H1 (cell line): ENCODE results near the gene IKZF5. TPM values are rescaled to one million over a fixed set of nuclear protein-coding genes. Genes with fewer than 3 reads are reported as not detected.

Experiments used
- CTCF ChIA-PET: fragments of 300-600 bp; sonication (Branson Sonifier 250); formaldehyde crosslinking; loops from one replicate; lab custom pipeline; 2021; ENCODE audit not compliant: partially characterized antibody; lab: Charles Lee
- POLR2A ChIA-PET: fragments of 300-600 bp; sonication (Branson Sonifier 250); formaldehyde crosslinking; loops from one replicate; lab custom pipeline; 2021; ENCODE audit warnings: inconsistent platforms; ENCODE audit not compliant: partially characterized antibody; lab: Charles Lee
- DNase-seq, 2 experiments: peaks; one replicate each; pipeline versions ENCODE4 v3.0.0 to v3.0.0-alpha.2; 2010 to 2022; ENCODE audit warnings: low spot score in 2 of 2, low read depth in 1 of 2, mixed read lengths in 1 of 2
- FAIRE-seq: peaks from 2 replicates; lab custom pipeline; 2011; peaks lifted over from hg19 to GRCh38; lab: Jason Lieb, UNC
- H2AFZ ChIP-seq: 2 replicates; pipeline ENCODE4 v1.8.1; 2012; ENCODE audit warnings: low read length, inconsistent platforms
- H2AK5ac ChIP-seq: 2 replicates; pipeline ENCODE4 v1.6.1; 2013; ENCODE audit warnings: low read depth, low read length
- H2BK120ac ChIP-seq: replicated peaks from 2 replicates; pipeline ENCODE3; 2013; ENCODE audit warnings: low read depth, low read length, inconsistent platforms
- H2BK12ac ChIP-seq: 2 replicates; pipeline ENCODE4 v1.6.1; 2013; ENCODE audit warnings: low read depth, low read length
- H2BK15ac ChIP-seq: 2 replicates; pipeline ENCODE4 v1.6.1; 2013; ENCODE audit warnings: low read length
- H2BK20ac ChIP-seq: 2 replicates; pipeline ENCODE4 v1.6.1; 2013; ENCODE audit warnings: low read length
- H2BK5ac ChIP-seq: 2 replicates; pipeline ENCODE4 v1.6.1; 2013; ENCODE audit warnings: low read depth, low read length
- H3K14ac ChIP-seq: 2 replicates; pipeline ENCODE4 v1.6.1; 2013; ENCODE audit warnings: inconsistent platforms; ENCODE audit not compliant: insufficient read length
- H3K18ac ChIP-seq: 2 replicates; pipeline ENCODE4 v1.6.1; 2013; ENCODE audit warnings: low read length; ENCODE audit errors: extremely low read depth
- H3K23ac ChIP-seq: 2 replicates; pipeline ENCODE4 v1.6.1; 2013; ENCODE audit warnings: inconsistent platforms; ENCODE audit not compliant: insufficient read length
- H3K23me2 ChIP-seq: 2 replicates; pipeline ENCODE4 v1.6.1; 2013; ENCODE audit warnings: low read depth, low read length
- H3K27ac ChIP-seq: 2 replicates; pipeline ENCODE4 v1.6.1; 2011; ENCODE audit warnings: low read depth, low read length, inconsistent platforms
- H3K27me3 ChIP-seq, 4 experiments: replicated peaks in 1 of 4; 1 replicate in 1 of 4; 2 replicates in 3 of 4; pipeline versions ENCODE4 v1.6.1 to v1.8.1; 2011 to 2013; ENCODE audit warnings: low read length in 3 of 4, mild to moderate bottlenecking in 3 of 4, inconsistent platforms in 2 of 4, mixed read lengths in 2 of 4, moderate library complexity in 1 of 4; ENCODE audit not compliant: control insufficient read depth in 3 of 4, insufficient read depth in 3 of 4; ENCODE audit errors: extremely low read depth in 1 of 4
- H3K36me3 ChIP-seq, 4 experiments: 2 replicates each; pipeline versions ENCODE4 v1.6.1 to v1.8.1; 2011 to 2013; ENCODE audit warnings: mild to moderate bottlenecking in 4 of 4, low read length in 3 of 4, moderate library complexity in 2 of 4, control low read depth in 1 of 4, inconsistent platforms in 1 of 4; ENCODE audit not compliant: insufficient read depth in 4 of 4, control insufficient read depth in 2 of 4
- H3K4ac ChIP-seq: replicated peaks from 2 replicates; pipeline ENCODE3; 2013; ENCODE audit warnings: low read length, low read depth, mixed read lengths, inconsistent platforms; ENCODE audit not compliant: insufficient read length
- H3K4me1 ChIP-seq, 4 experiments: replicated peaks in 1 of 4; 1 replicate in 1 of 4; 2 replicates in 3 of 4; pipeline versions ENCODE4 v1.6.1 to v1.8.1; 2011 to 2013; ENCODE audit warnings: low read length in 3 of 4, inconsistent platforms in 2 of 4, mixed read lengths in 1 of 4; ENCODE audit not compliant: insufficient read depth in 4 of 4, control insufficient read depth in 3 of 4
- H3K4me2 ChIP-seq, 2 experiments: 2 replicates each; pipeline versions ENCODE4 v1.6.1 to v1.8.1; 2011 to 2013; ENCODE audit warnings: low read depth in 2 of 2, low read length in 2 of 2, control low read depth in 1 of 2, inconsistent platforms in 1 of 2, mild to moderate bottlenecking in 1 of 2; ENCODE audit not compliant: insufficient read depth in 1 of 2
- H3K4me3 ChIP-seq, 4 experiments: fragments of 200-600, 300-600 bp in 1 of 4; sonication (generic), shearing (Covaris generic), sonication (Bioruptor Twin) in 1 of 4; 2 replicates each; pipeline versions ENCODE4 v1.5.1 to v1.8.1; 2011 to 2016; ENCODE audit warnings: low read length in 4 of 4, low read depth in 3 of 4, control low read depth in 2 of 4, inconsistent platforms in 2 of 4, mild to moderate bottlenecking in 2 of 4, mixed read lengths in 1 of 4, moderate library complexity in 1 of 4; ENCODE audit not compliant: insufficient read depth in 2 of 4; ENCODE audit errors: extremely low read depth in 1 of 4
- H3K56ac ChIP-seq: replicated peaks from 2 replicates; pipeline ENCODE3; 2013; ENCODE audit warnings: low read depth, mild to moderate bottlenecking, mixed read lengths, low read length, inconsistent platforms; ENCODE audit not compliant: insufficient read length
- H3K79me1 ChIP-seq: 2 replicates; pipeline ENCODE4 v1.6.1; 2013; ENCODE audit warnings: low read depth, low read length, control low read depth
- H3K79me2 ChIP-seq, 2 experiments: 2 replicates each; pipeline versions ENCODE4 v1.6.1 to v1.8.1; 2012 to 2013; ENCODE audit warnings: low read length in 2 of 2, mild to moderate bottlenecking in 2 of 2, inconsistent platforms in 1 of 2; ENCODE audit not compliant: insufficient read depth in 2 of 2, control insufficient read depth in 1 of 2
- H3K9ac ChIP-seq, 4 experiments: replicated peaks in 1 of 4; 1 replicate in 1 of 4; 2 replicates in 3 of 4; pipeline versions ENCODE4 v1.6.1 to v1.8.1; 2011 to 2013; ENCODE audit warnings: low read depth in 3 of 4, low read length in 3 of 4, control low read depth in 2 of 4, mild to moderate bottlenecking in 2 of 4, moderate library complexity in 2 of 4, inconsistent platforms in 1 of 4; ENCODE audit errors: extremely low read depth in 1 of 4
- H3K9me3 ChIP-seq, 2 experiments: 2 replicates each; pipeline versions ENCODE4 v1.6.1 to v1.8.1; 2012 to 2013; ENCODE audit warnings: mild to moderate bottlenecking in 2 of 2, moderate library complexity in 2 of 2, control low read depth in 1 of 2, inconsistent platforms in 1 of 2, low read depth in 1 of 2, low read length in 1 of 2, mixed read lengths in 1 of 2; ENCODE audit not compliant: insufficient read depth in 2 of 2
- H4K20me1 ChIP-seq, 2 experiments: replicated peaks in 1 of 2; 2 replicates each; pipeline versions ENCODE3 to v1.8.1; 2011 to 2013; ENCODE audit warnings: inconsistent platforms in 2 of 2, low read length in 2 of 2, mild to moderate bottlenecking in 1 of 2; ENCODE audit not compliant: insufficient read depth in 2 of 2, control insufficient read depth in 1 of 2
- H4K5ac ChIP-seq: 2 replicates; pipeline ENCODE4 v1.6.1; 2013; ENCODE audit warnings: low read length, low read depth, mixed read lengths, inconsistent platforms; ENCODE audit not compliant: insufficient read length
- H4K8ac ChIP-seq: 2 replicates; pipeline ENCODE4 v1.8.0; 2013; ENCODE audit warnings: mild to moderate bottlenecking, moderate library complexity, low read length, inconsistent platforms; ENCODE audit not compliant: insufficient read depth; ENCODE audit errors: extremely low read depth
- H4K91ac ChIP-seq: replicated peaks from 2 replicates; pipeline ENCODE3; 2013; ENCODE audit warnings: low read length, mixed read lengths, inconsistent platforms; ENCODE audit not compliant: insufficient read length
- CBX8 ChIP-seq: fragments of 300-800, 300-1000 bp; sonication (generic); IDR thresholded peaks from 2 replicates; pipeline ENCODE4 v1.7.1; 2016; ENCODE audit warnings: low read depth, low read length, borderline replicate concordance
- CHD2 ChIP-seq: IDR thresholded peaks from 2 replicates; pipeline ENCODE4 v1.6.1; 2012; ENCODE audit warnings: low read length, improper control_type of control experiment
- GTF2F1 ChIP-seq: IDR thresholded peaks from 2 replicates; pipeline ENCODE4 v1.6.1; 2012; ENCODE audit warnings: low read depth, low read length, improper control_type of control experiment, borderline replicate concordance
- KDM4A ChIP-seq: IDR thresholded peaks from one replicate; pipeline ENCODE4 v1.7.1; 2012; ENCODE audit warnings: low read depth, mild to moderate bottlenecking, moderate library complexity, low read length, inconsistent platforms; ENCODE audit not compliant: severe bottlenecking
- PHF8 ChIP-seq: fragments of 200-600 bp; sonication (generic); conservative IDR thresholded peaks from 2 replicates; pipeline ENCODE4 v1.7.1; 2012; ENCODE audit warnings: low read depth, mild to moderate bottlenecking, inconsistent platforms, low read length, moderate library complexity
- POLR2A ChIP-seq, 2 experiments: IDR thresholded peaks; 1 replicate in 1 of 2; 2 replicates in 1 of 2; pipeline ENCODE4 v1.6.1; 2011; ENCODE audit warnings: low read depth in 2 of 2, low read length in 2 of 2, mild to moderate bottlenecking in 2 of 2; ENCODE audit errors: control extremely low read depth in 1 of 2
- RNF2 ChIP-seq: fragments of 200-900, 300-1000 bp; sonication (generic); IDR thresholded peaks from 2 replicates; pipeline ENCODE4 v1.7.1; 2016; ENCODE audit warnings: borderline replicate concordance, low read depth, mild to moderate bottlenecking, antibody characterized with exemption, low read length; ENCODE audit not compliant: poor library complexity, severe bottlenecking; ENCODE audit errors: missing control alignments
- RXRA ChIP-seq: IDR thresholded peaks from 2 replicates; pipeline ENCODE4 v1.6.1; 2011; ENCODE audit warnings: low read depth, mild to moderate bottlenecking, low read length, moderate library complexity; ENCODE audit not compliant: insufficient read depth
- SIRT6 ChIP-seq: IDR thresholded peaks from one replicate; pipeline ENCODE4 v1.7.1; 2012; ENCODE audit warnings: low read length, inconsistent platforms
- SIX5 ChIP-seq: IDR thresholded peaks from 2 replicates; pipeline ENCODE4 v1.6.1; 2011; ENCODE audit warnings: mild to moderate bottlenecking, low read depth, low read length
- SP2 ChIP-seq: IDR thresholded peaks from 2 replicates; pipeline ENCODE4 v1.6.1; 2012; ENCODE audit warnings: mild to moderate bottlenecking, low read length, inconsistent platforms
- TCF12 ChIP-seq: IDR thresholded peaks from 2 replicates; pipeline ENCODE4 v1.6.1; 2011; ENCODE audit warnings: low read depth, mild to moderate bottlenecking, low read length
- WGBS, 2 experiments: shearing (Covaris generic) in 1 of 2; methylation state at CpG; one replicate each; pipeline versions ENCODE4 v1.1.6 to v1.1.7; 2013 to 2015; ENCODE audit warnings: low lambda C conversion rate in 2 of 2, mixed read lengths in 2 of 2, inconsistent platforms in 1 of 2, low coverage in 1 of 2, missing lambda C conversion rate in 1 of 2; ENCODE audit not compliant: insufficient replicate concordance in 2 of 2, insufficient coverage in 1 of 2, insufficient read length in 1 of 2; ENCODE audit errors: extremely low coverage in 1 of 2, missing lambda C conversion rate in 1 of 2; 5-methylcytosine and 5-hydroxymethylcytosine counted together
- polyA plus RNA-seq, 7 experiments: library from polyadenylated mRNA; depleted of rRNA in 3 of 7; stranded (reverse) in 5 of 7; unstranded in 2 of 7; fragments of >200 nt in 5 of 7; fragments of 200-250 nt in 2 of 7; gene quantifications; 1 replicate in 5 of 7; 2 replicates in 1 of 7; 4 replicates in 1 of 7; pipeline versions ENCODE4 v1.2.1 to v1.2.3, GENCODE V29; 2011 to 2013; ENCODE audit warnings: missing spikeins in 2 of 7, mixed read lengths in 2 of 7
- total RNA-seq: library from RNA; stranded (reverse); fragmentation: NEBNext Ultra II Directional; extraction: Animal tissue kit (Norgen Biotek cat#: 25700); gene quantifications from 2 replicates; pipeline ENCODE4 v1.2.1, GENCODE V29; 2021
- TF ChIP-seq, protein P1 (sequence below): IDR thresholded peaks from 2 replicates; pipeline ENCODE4 v1.6.1; 2011; ENCODE audit warnings: low read length, improper control_type of control experiment

IKZF5 gene
- total and polyA plus RNA-seq, 2 of the 8 experiments (the other 6 are each of a cell fraction or from before 2014, with no cell fraction given) = 5.2 to 15.3 TPM

DNA sequence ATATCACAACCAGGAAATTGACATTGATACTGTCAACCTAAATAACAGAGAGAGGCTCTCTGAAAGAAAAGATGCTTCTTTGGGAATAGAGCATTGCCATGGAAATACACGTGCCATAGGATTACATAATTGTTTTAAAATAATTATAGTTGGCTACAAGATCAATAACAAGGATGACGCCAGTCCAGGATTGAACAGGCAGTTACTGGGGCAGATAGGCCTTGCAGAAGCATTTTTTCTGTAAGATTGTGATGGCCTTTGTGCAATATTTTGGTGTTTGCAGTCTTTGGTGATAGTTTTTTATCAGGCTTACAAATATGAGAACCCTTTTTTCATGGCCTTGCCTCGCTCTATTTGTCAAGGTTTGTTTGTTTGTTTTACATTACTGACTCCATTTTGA lies 10.7 kb upstream of the IKZF5 start:
- Histone ChIP-seq H2BK5ac (no peak overlapping the region), H2BK15ac (no peak overlapping the region), H2AK5ac (no peak overlapping the region), H3K4me1 (peaks cover 6 to 13% (median 12%) of the 10 kb centered on the region in 4 experiments; a peak in 6 of 7 replicates), H3K4me2 (no peak overlapping the region), H3K4me3 (0 out of 8 replicates have a peak overlapping the region, but pooled peaks of 1 of the 4 experiments have one; percentile 16), H3K9ac (no peak overlapping the region), H3K36me3 (no peaks in the 10 kb centered on the region; a peak in 1 of 8 replicates), H3K27me3 (peaks cover 0 to 3% (median 1%) of the 10 kb centered on the region in 4 experiments; a peak in 4 of 7 replicates), H3K23ac (no peak overlapping the region), H3K56ac (no peak overlapping the region), H4K8ac (no peak overlapping the region)
- ChIA-PET POLR2A (interaction anchor here (1.0 to 4.3 kb wide), 2 partner anchors 10 to 39 kb away, joined by 3 to 25 read pairs; partner anchors contain the start of genes ACADSB, IKZF5 and PSTK), CTCF (no interaction called here)
- FAIRE-seq = peak; percentile 24
- DNase-seq = no peak
- no peak for TF ChIP-seq KDM4A
- TF ChIP-seq GTF2F1 = no peak
- TF ChIP-seq CHD2 = no peak
- no peak for TF ChIP-seq PHF8
- no peak for TF ChIP-seq RXRA
- TF ChIP-seq, protein P1, sequence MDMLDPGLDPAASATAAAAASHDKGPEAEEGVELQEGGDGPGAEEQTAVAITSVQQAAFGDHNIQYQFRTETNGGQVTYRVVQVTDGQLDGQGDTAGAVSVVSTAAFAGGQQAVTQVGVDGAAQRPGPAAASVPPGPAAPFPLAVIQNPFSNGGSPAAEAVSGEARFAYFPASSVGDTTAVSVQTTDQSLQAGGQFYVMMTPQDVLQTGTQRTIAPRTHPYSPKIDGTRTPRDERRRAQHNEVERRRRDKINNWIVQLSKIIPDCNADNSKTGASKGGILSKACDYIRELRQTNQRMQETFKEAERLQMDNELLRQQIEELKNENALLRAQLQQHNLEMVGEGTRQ = no peak
- TF ChIP-seq SP2 = no peak
- no peak for TF ChIP-seq POLR2A (IDR thresholded peaks at IDR 0.05; ENCODE audit: control extremely low read depth in 1 of 2, low read depth in 2 of 2, low read length in 2 of 2)
- TF ChIP-seq RNF2 = no peak
- no peak for TF ChIP-seq SIX5
- no peak for TF ChIP-seq SIRT6
- TF ChIP-seq TCF12 = no peak
- no peak for TF ChIP-seq CBX8
- TF ChIP-seq, all 59 proteins: peak for 0
- H2AFZ ChIP-seq = no peak overlapping the region
- no peak overlapping the region for H4K91ac ChIP-seq
- H2BK20ac ChIP-seq = no peak overlapping the region
- 56% methylated on average over 3 of the region's 3 CpGs; no CpG with 5 or more reads in 1 of the 2 experiments for WGBS, 2 experiments
- no peak overlapping the region for H2BK120ac ChIP-seq
- no peak overlapping the region for H2BK12ac ChIP-seq
- H3K27ac ChIP-seq = no peak overlapping the region
- no peaks in the 10 kb centered on the region for H4K20me1 ChIP-seq
- H3K23me2 ChIP-seq = no peaks in the 10 kb centered on the region
- H3K4ac ChIP-seq = no peak overlapping the region
- no peak overlapping the region for H3K14ac ChIP-seq
- H3K9me3 ChIP-seq = no peaks in the 10 kb centered on the region
- no peak overlapping the region for H4K5ac ChIP-seq
- H3K79me2 ChIP-seq = 0 out of 4 replicates have a peak, but pooled peaks cover 0 to 3% of the 10 kb centered on the region in 2 experiments
- H3K79me1 ChIP-seq = no peaks in the 10 kb centered on the region
- H3K18ac ChIP-seq = no peak overlapping the region
